Ureter (tissue), 1 donor: ENCODE data around the gene PRELID3B. TPM values are rescaled to one million over a fixed set of nuclear protein-coding genes. Genes with fewer than 3 reads are reported as not detected.
A peak's percentile ranks its signal among the peaks of the same experiment; 100 is the strongest.
"Not testable (repeated sequence)": the region's sequence is repeated elsewhere in the genome, so short reads cannot be mapped to it uniquely, and the experiment has no call there.

Experiments used
- DNase-seq: peaks from one replicate; pipeline ENCODE4 v3.0.0-alpha.2; 2020; ENCODE audit warnings: low spot score
- total RNA-seq: library from RNA; stranded (reverse); gene quantifications from one replicate; pipeline ENCODE4 v1.2.4, GENCODE V29; 2023
- donor health status: DM: yes; HTN: yes; CAD: no.

PRELID3B gene
- total RNA-seq, 1 donor from 2014 or later, result 62.1 TPM

DNA sequence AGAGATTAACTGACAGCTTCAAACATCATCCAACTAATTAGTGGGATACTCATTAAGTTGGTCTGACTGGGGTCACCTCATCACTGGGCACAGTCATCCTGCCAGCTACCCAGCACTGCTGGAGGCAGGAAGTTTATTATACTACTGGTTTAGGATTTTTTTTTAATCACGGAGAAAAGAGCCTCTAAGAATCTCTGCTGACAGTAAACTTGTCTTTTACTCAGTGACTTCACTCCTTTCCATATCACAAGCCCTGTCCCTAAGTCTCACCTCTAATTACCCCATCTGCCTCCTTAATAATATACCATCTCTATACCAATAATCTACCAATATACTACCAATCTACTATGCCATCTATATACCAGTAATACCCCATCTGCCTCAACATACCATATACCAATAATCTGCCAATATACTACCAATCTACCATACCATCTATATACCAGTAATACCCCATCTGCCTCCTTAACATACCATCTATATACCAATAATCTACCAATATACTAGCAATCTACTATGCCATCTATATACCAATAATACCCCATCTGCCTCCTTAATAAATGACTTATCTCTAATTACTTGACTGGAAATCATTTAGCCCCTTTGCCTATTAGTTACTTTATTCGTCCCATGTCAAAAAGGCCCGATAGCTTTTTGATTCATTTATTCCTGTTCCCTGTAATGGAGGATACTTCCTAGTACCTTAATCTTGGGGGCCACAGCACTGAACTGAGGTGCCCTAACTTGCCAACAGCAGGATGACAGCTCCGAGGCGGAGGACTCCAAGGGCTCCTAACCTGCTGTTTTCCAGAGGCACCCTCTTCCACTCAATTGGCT is 15.5 kb downstream of the PRELID3B start:
- DNase-seq, result no peak

DNA sequence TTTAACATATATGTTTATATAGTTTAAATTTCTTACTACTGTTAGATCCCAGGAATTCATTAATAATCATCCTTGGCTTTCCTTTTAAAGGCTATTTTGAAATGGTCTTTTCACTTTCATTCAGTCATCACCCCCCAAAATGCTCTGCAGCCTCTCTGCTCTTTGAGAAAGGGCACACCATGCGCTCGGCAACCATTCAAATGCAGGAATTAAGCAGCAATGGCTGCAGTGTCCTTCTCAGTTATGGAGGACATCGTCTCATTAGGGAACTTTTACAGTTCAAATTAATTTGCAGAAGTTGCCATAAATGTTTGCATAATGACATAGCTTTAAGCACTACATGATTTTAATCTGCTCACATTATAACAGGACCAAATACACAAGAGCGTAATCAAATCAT is 17.1 kb downstream of the PRELID3B start:
- DNase-seq, result no peak

DNA sequence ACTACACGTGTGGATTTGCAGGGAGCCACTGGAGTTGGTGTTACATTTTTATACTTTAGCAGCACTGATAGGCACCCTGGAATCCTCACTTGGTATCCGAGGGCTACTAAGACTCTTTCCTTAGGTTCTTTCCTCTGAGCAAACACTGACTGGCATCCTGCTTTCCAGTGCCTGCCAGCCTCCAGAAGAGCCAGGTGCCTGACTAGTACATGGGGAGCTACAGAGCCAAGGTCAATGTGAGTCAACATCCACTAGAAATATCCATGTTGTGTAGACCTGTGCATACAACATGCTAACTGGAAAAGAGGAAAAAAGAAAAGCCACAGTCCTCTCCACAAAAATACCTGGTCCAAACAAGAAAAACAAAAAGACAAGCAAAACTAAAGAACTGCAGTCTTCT is 17.5 kb downstream of the PRELID3B start:
- no peak for DNase-seq

GRCh38 chr20:59024111-59024530 is 18.5 kb downstream of the PRELID3B start:
- DNase-seq, result peak; percentile 39

GRCh38 chr20:59023616-59024015 is 19.0 kb downstream of the PRELID3B start:
- DNase-seq, result peak; percentile 33

DNA sequence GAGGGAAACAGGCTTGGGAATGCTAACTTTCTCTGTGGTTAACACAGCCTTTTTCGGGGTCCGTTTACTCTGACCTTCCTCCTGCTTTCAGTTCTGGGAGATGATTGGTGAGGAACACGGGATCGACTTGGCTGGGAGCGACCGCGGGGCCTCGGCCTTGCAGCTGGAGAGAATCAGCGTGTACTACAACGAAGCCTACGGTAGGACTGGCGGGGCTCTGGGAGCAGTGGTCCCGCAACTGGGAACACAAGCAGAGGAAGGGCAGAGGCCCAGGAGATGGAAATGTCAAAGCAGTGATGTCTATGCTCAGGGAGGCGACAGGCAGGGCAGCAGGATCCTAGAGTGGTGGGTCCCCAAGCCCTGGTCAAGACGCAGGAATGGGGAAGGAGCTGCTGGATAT is 19.8 kb downstream of the PRELID3B start:
- peak; percentile 37 for DNase-seq

- no peak for DNase-seq
These were observed 21.5 kb downstream of the PRELID3B start for GRCh38 chr20:59020938-59021551.

DNA sequence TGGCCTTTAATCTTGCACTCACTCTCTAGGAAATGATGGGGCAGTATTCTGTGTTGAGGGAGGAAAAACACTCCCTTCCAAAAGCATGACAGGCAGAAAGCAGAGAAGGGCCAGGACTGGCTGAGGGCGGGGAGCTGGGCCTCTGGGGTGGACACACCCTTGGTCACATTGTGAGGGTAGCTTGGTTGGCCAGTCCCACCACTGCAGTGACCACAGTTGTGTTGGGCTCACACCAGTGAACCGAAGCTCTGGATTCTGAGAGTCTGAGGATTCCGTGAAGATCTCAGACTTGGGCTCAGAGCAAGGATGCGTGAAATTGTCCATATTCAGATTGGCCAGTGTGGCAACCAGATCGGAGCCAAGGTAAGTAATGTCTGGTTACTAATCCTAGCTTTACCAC is 23.4 kb downstream of the PRELID3B start, which contains the start of gene TUBB1:
Gene TUBB1 (plus strand): TSS at position 213 of the 400 bp plus-strand sequence. CDS start 94 bp downstream, at position 307.
- peak; percentile 27 for DNase-seq

- DNase-seq, result peak; percentile 25
These were observed 23.8 kb downstream of the PRELID3B start for GRCh38 chr20:59018817-59019216.

DNA sequence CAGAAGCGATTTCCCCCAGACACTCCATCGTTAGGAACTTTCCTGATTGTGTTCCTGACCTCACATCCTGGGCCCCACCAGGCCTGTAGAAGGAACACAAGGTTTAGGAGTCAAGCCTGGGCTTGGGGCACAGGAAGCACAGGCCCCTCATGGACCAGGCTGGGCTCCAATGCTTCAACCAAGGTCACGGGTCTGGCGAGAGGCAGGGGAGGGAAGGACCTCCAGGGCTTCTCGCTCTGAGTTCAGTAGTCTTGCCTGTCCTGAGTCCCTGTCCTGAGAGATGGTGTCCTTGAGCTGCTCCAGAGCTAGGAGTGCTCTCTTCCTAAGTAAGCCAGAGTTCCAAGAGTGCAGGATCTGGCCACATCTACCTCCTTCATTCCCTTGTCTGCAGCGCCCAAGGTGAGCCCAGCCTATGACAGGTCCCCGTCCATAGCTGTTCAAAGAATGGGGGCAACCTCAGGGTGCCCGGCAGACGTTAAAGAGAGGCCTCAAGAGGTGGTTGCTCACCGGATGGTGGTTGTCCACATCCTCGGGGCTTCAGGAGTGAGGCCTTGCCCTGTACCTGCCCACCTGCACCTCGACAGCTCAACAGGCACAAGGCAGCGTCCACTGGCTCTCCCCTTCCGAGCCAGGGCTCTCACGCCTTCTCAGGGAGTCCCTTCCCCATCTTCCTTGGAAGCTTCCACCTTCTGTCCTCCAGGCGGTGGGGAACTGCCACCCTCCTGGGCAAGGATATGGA is 24.9 kb downstream of the PRELID3B start:
- DNase-seq, result peak; percentile 35

DNA sequence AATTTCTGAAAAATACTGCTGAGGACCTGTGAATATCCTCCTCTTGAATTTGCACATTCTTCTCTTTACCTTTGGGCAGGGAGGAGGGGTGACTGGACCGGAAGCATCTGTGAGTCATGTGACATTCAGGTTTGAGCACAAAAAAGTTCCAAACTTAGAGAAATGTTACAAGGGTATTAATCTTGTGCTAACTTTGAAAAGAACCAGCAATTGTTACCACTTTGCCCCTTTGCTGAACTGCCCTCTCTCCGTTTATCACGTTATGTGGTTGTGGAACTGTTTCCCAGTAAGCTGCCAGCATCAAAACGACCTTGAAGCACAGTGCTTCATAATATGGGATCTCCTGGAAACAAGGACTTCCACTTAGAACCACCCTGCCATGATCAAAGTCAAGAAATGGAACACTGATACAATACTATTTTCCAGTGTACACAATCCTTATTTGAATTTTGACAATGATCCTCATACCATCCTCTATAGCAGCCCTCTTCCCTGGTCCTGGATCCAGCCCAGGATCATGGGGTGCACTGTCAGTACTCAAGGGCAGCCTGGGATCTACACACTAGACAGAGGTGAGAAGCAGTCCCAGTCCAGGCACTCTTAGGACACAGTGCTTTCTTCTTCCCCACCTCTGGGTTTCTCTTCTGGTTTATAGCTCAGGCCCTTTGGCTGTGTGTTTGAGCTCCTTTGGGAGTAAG is 25.6 kb downstream of the PRELID3B start:
- DNase-seq, result peak; percentile 39

DNA sequence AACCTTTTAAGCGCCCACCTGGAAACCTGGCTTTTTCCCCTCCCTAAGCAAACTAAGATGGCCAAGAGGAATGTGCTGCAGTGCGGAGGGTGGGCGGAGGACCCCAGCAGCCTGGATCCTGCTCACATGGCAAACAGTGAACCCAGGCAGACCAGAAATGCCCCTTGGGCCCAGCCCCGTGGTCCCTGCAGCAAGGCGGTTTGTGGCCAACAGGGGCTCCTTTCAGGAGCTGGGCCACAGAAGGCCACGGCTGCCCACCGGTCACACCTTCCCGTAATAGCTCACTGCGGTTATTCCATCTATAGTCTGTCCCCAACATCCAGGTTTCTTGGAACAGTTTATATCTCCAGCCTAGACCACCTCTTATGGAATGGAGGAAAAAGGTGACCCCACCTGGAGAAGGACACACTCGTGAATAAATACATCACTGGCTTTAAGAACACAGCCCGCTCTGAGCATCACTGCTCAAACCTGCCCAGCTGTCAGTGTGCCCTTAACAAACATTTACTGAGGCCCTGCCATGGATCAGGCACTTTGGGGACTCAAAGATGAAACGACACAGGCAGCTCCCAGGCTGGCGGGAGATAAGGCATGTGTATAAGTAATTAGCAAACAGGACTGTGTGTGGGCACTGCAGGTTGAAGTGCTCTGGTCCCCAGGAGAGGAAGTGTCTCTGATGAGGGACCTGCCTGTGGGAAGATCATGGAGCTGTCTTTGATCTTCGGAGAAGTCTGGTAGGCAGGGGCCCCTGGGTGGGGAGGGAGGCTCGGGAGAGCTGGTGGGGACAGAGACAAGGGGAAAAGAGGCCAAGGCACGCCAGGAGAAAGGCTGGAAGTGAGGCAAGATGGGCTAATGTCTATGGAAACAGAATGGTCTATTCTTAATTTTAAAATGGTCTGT is 26.5 kb downstream of the PRELID3B start:
- DNase-seq, result peak; percentile 33

DNA sequence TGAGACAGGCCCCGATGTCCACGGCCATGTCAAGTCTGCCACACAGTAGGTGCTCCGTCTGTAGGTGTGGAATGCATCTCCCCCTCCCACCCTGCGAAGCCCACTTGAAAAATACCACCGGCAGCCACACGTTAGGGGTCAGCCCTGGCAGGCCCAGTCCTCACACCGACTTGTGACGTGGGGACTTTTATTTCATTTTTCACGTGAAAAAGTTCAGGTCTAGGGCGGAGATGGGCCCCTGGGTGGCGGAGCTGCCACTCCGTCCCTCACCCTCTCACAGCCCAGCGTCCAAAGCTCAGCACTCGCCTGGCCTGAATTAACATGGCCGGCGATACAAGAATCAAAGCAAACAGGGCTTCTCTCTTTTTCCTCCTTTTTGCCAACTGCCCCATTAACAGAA is 27.2 kb downstream of the PRELID3B start:
- peak; percentile 34 for DNase-seq

DNA sequence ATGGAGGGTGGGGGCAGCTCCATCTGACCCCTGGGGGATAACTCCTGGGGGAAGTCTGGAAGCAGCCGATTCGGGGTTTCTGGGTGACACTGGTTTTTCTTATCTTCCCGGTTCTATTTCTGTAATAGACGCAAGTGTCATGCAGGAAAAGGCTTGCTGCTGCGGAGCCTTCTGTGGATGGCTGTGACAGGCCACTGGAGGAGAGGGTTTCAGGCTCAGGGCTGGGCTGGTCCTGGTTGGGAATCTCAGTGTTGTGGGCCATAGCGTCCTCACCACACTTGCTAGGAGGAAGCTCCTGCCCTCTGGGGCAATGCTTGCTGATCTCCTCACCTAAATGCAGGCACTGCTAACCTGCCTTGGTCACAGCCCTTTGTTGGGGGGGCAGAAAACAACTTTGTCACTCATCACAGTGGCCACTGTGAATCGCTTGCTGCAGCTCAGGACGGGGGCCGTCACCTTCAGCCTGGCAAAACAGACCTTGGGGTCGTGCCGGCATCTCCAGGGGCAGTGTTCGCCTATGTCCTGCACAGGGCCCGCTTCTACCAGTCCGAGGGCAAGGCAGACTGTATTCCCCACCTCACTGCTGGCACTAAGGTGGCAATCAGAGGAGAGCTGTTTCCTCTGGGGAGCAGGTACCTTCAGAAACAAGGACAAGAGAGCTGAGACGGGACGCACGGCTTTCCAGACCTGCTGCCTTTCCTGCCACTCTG is 27.8 kb downstream of the PRELID3B start:
- DNase-seq, result peak; percentile 38

- DNase-seq, result peak; percentile 43
These were observed 28.5 kb downstream of the PRELID3B start for GRCh38 chr20:59013959-59014608.

GRCh38 chr20:59013031-59013951 is 29.3 kb downstream of the PRELID3B start:
- DNase-seq, result peak; percentile 38

GRCh38 chr20:59011874-59012157 is 30.8 kb downstream of the PRELID3B start:
- DNase-seq, result not testable (repeated sequence)

GRCh38 chr20:59010995-59011873 is 31.4 kb downstream of the PRELID3B start:
- peak; percentile 62 for DNase-seq
